ENCODE measurements around the gene RAB2B.

Gene RAB2B

DNA sequence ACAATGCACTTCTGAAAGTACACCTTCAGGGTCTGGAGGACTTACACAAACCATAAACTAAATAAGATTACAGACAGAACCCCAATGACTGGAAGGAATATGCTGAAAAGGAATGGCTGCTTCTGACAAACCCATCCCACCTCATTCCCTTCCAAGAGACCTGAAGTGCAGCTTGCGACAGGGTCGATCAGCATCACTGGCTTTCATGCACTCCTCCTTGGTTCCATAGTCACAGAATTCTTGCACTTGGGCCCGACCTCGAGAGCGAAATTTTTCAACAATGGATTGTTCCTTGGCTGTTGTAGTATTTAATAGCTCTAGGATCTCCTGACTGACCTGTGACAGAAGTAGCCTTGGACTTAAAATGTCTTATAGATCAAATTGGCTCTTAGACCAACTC is 24.8 kb upstream of the RAB2B start:
- TF ChIP-seq TAF1 (IDR thresholded peaks at IDR 0.05; ENCODE audit: borderline replicate concordance, insufficient read depth, low read length) (no peak), FOXP2 (optimal IDR thresholded peaks at IDR 0.05; ENCODE audit: borderline replicate concordance, extremely low read depth, extremely low read length, insufficient read depth) (no peak), SIN3A (IDR thresholded peaks at IDR 0.05; ENCODE audit: borderline replicate concordance, insufficient read depth, low read length) (no peak), POLR2AphosphoS5 (IDR thresholded peaks at IDR 0.05; ENCODE audit: low read depth, low read length) (no peak)
- TF ChIP-seq, protein P1, sequence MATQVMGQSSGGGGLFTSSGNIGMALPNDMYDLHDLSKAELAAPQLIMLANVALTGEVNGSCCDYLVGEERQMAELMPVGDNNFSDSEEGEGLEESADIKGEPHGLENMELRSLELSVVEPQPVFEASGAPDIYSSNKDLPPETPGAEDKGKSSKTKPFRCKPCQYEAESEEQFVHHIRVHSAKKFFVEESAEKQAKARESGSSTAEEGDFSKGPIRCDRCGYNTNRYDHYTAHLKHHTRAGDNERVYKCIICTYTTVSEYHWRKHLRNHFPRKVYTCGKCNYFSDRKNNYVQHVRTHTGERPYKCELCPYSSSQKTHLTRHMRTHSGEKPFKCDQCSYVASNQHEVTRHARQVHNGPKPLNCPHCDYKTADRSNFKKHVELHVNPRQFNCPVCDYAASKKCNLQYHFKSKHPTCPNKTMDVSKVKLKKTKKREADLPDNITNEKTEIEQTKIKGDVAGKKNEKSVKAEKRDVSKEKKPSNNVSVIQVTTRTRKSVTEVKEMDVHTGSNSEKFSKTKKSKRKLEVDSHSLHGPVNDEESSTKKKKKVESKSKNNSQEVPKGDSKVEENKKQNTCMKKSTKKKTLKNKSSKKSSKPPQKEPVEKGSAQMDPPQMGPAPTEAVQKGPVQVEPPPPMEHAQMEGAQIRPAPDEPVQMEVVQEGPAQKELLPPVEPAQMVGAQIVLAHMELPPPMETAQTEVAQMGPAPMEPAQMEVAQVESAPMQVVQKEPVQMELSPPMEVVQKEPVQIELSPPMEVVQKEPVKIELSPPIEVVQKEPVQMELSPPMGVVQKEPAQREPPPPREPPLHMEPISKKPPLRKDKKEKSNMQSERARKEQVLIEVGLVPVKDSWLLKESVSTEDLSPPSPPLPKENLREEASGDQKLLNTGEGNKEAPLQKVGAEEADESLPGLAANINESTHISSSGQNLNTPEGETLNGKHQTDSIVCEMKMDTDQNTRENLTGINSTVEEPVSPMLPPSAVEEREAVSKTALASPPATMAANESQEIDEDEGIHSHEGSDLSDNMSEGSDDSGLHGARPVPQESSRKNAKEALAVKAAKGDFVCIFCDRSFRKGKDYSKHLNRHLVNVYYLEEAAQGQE (IDR thresholded peaks at IDR 0.05; ENCODE audit: insufficient read depth in 1 of 2, low read depth in 2 of 2, low read length in 2 of 2) = no peak

DNA sequence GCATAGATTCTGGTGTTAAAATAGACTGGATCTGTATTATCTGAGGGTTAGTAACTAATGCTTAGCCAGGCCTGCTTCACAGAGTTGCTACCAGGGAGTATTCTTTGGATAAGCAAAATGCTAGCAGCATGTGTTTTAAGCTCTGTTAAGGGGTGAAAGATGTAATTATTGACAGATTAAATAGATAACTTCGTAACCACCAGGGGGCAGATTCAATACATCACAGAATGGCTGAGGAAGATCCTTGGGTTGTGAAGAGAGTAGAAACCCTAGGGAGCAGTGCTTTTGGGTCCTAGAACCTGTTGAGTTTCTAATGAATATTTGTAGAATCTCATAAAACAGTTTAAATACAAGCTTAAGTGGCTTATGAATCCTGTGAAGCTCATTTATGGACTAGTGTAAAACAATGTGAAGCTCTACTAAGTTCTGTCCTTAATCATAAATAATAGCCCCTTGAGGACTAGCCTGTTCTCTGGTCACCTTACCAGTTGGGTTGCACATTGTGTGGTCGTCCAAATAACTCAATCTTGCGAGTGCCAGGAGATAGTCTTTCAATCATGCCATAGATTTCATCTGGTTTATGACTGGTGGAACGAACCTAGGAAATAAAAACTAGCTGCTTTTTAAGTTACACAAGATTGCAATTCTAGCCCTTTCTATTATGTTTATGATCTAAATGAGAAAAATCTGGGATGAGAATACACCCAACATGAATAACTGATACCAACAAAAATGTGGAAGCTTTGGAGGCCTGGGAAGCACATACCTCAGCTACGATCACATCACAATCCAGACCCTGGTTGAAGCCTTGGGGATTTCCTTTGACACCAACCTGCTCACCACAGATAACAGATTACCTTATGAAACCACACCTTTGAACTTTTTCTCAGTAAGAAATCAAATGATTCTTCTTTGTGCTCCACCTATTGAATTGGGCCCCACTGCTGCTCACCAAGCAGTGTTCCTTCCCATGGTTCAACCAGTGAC is 22.1 kb upstream of the RAB2B start:
- TF ChIP-seq POLR2AphosphoS5 (IDR thresholded peaks at IDR 0.05; ENCODE audit: low read depth, low read length) (no peak), FOXP2 (optimal IDR thresholded peaks at IDR 0.05; ENCODE audit: borderline replicate concordance, extremely low read depth, extremely low read length, insufficient read depth) (no peak), TAF1 (IDR thresholded peaks at IDR 0.05; ENCODE audit: borderline replicate concordance, insufficient read depth, low read length) (no peak), SIN3A (IDR thresholded peaks at IDR 0.05; ENCODE audit: borderline replicate concordance, insufficient read depth, low read length) (no peak)
- TF ChIP-seq, protein P1 (IDR thresholded peaks at IDR 0.05; ENCODE audit: insufficient read depth in 1 of 2, low read depth in 2 of 2, low read length in 2 of 2) = no peak

DNA sequence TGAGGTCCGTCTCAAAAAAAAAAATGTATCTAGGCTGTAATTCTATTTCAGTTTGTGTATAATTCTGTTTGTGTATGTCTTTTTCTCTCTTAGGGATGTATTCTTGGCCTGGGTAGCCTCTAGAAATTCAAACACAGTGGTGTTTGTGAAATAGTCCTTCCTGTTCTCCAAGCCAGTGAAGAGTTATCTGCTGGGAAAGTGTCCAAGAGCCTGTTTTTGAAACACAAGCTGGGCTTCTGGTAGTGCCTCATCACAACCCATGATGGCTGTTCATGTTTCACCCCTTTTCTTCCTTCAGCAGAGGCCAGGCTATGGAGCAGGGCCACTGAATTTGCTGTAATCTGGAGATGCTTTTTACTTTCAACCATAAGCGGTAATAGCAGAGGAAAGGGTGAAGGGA is 19.7 kb upstream of the RAB2B start:
- TF ChIP-seq TAF1 (IDR thresholded peaks at IDR 0.05; ENCODE audit: borderline replicate concordance, insufficient read depth, low read length) = no peak
- no peak for TF ChIP-seq POLR2AphosphoS5 (IDR thresholded peaks at IDR 0.05; ENCODE audit: low read depth, low read length)
- TF ChIP-seq, protein P1 (IDR thresholded peaks at IDR 0.05; ENCODE audit: insufficient read depth in 1 of 2, low read depth in 2 of 2, low read length in 2 of 2) = no peak
- no peak for TF ChIP-seq SIN3A (IDR thresholded peaks at IDR 0.05; ENCODE audit: borderline replicate concordance, insufficient read depth, low read length)
- no peak for TF ChIP-seq FOXP2 (optimal IDR thresholded peaks at IDR 0.05; ENCODE audit: borderline replicate concordance, extremely low read depth, extremely low read length, insufficient read depth)

DNA sequence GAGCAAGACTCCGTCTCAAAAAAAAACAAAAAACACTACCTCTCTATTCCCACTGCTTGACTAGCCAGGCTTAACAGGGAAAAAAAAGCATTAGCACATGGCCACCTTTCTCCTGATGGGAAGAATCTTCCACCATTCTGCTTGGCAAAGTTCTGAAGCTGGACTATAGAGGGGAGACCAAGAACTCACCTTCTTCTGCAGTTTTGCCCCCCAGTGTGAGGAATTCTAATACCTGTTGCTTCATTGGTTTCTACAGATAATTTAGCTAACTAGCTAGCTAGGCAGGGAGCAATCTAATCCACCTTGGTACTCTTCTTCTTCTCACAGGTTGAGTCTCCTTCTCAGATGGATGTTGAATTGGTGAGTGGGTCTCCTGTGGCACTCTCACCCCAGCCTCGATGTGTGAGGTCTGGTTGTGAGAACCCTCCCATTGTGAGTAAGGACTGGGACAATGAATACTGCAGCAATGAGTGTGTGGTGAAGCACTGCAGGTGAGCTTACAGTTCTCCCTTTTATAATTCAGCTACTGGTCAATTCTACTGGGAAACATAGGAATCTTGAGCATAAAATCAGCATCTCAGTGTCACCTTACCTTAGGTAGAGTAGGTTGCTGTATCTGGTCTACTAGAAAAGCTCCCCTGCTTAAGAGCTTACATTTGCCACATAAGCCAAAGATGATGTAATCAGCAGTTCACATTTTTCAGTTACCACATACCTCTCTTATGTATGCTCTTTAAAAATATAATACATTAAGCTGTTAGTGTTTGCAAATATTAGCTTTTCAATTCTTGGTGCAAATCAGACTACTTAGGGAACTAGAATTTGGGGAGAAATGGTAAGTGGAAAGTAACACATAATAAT is 18.4 kb upstream of the RAB2B start:
- TF ChIP-seq POLR2AphosphoS5 (IDR thresholded peaks at IDR 0.05; ENCODE audit: low read depth, low read length) = no peak

DNA sequence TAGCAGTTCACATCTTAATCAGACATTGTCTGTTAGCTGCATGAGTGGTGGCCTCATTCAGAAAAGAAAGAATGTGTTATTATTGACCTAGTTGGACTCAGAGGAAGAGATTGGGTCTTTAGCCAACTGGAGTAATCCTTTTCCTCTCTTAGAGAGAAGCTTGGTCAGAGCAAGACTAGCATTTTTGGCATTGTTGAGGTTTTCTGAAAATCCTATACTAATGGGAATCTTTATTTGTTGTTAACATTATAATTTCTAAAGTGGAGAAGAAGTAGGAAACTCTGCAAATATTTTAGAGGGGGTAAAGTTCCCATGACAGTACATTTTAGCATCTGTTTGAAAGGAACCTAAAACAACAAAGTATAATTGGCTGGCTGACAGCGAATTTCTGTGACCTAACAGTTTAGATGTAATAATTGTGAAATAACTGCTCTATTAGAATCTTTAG is 9.9 kb upstream of the RAB2B start:
- TF ChIP-seq, protein P1 (IDR thresholded peaks at IDR 0.05; ENCODE audit: insufficient read depth in 1 of 2, low read depth in 2 of 2, low read length in 2 of 2) = no peak
- TF ChIP-seq TAF1 (IDR thresholded peaks at IDR 0.05; ENCODE audit: borderline replicate concordance, insufficient read depth, low read length) (no peak), FOXP2 (optimal IDR thresholded peaks at IDR 0.05; ENCODE audit: borderline replicate concordance, extremely low read depth, extremely low read length, insufficient read depth) (no peak), POLR2AphosphoS5 (IDR thresholded peaks at IDR 0.05; ENCODE audit: low read depth, low read length) (no peak), SIN3A (IDR thresholded peaks at IDR 0.05; ENCODE audit: borderline replicate concordance, insufficient read depth, low read length) (no peak)
